ENCODE measurements around the gene SASS6. TPM values are rescaled to one million over a fixed set of nuclear protein-coding genes. Genes with fewer than 3 reads are reported as not detected.

Gene SASS6
- total RNA-seq, 2 donors from 2014 or later = 8.8 to 15.3 TPM

DNA sequence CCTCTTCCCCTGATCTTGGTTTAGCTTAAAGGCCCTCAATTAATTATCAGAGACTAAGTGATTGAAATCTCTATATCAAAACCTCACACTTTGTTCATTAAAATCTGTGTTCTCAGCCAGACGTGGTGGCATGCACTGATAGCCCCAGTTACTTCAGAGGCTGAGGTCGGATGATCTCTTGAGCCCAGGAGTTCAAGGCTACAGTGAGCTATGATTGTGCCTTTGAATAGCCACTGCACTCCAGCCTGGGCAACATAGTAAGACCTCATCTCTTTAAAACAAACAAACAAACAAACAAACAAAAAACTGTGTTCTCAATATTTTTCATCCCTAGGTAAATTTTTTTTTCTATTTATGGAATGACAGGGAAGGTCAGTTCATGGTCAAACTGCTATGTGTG, 18.9 kb upstream of the SASS6 start:
- peaks cover 31% of the 10 kb centered on the region for H3K36me3 ChIP-seq (ENCODE audit: control insufficient read depth, insufficient read depth, low read length)
- no peak for TF ChIP-seq CTCF (conservative IDR thresholded peaks at IDR 0.05)
- H3K4me1 ChIP-seq (ENCODE audit: control insufficient read depth, insufficient read depth, low read length) = no peaks in the 10 kb centered on the region
- Mint-ChIP-seq H3K9me3 (no peaks in the 10 kb centered on the region), H3K36me3 (ENCODE audit: low read depth) (peaks cover 10% of the 10 kb centered on the region), H3K4me3 (no peak overlapping the region), H3K27ac (no peak overlapping the region), H3K27me3 (ENCODE audit: insufficient read depth) (no peaks in the 10 kb centered on the region), H3K4me1 (peaks cover 1% of the 10 kb centered on the region)
- H3K9me3 ChIP-seq (ENCODE audit: control insufficient read depth, low read length) = no peaks in the 10 kb centered on the region
- DNase-seq = no peak
- 84 to 87% methylated on average over 2 of the region's 2 CpGs for WGBS, 2 experiments (ENCODE audit: insufficient coverage in 1 of 2, insufficient read length in 1 of 2)
- no peak overlapping the region for H3K9ac ChIP-seq (ENCODE audit: extremely low read depth, low read length, poor library complexity, severe bottlenecking)
- H3K27ac ChIP-seq (ENCODE audit: low read depth, low read length) = no peak overlapping the region
- H3K27me3 ChIP-seq (ENCODE audit: control insufficient read depth, insufficient read depth, low read length, poor library complexity, severe bottlenecking) = no peaks in the 10 kb centered on the region
- H3K4me3 ChIP-seq (ENCODE audit: low read length) = no peak overlapping the region

DNA sequence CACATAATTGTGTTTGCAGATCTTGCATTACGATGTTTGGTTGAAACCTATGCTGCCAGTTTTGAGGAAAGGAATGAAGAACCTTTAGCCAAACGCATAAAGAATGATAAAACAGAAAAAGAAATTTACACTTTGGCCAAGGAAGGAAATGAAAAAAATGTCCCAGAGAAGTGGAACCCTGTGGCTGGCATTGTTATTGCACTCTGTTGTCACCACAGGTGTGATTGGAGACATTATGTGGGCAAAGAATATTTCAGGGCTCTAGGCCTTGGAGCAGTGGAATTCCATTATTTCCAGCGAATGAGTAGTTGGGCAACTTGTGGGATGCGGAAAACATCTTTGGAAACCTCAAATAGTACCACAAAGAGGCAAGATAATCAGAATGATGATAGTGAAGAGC, 15.1 kb upstream of the SASS6 start:
- no peaks in the 10 kb centered on the region for H3K9me3 Mint-ChIP-seq
- peak; percentile 59 for DNase-seq

DNA sequence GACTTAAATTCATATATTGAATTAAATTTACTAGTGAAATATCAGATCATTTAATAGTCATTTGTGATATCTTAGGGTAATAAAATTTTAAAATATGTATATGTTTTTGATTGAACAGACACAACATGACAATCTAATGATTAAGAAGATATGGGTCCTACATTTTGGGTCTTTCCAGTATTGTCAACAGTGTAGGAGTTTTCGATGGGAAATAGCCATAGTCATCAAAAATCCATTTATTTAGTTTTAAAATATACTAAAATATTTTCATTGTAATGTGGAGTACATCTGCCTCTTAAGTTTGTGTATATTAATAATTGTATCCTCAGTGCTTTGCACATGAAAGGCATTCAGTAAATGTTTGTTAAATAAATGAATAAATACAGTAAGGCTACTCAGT, 14.2 kb upstream of the SASS6 start:
- Histone ChIP-seq H3K9me3 (ENCODE audit: control insufficient read depth, low read length) (no peaks in the 10 kb centered on the region), H3K4me1 (ENCODE audit: control insufficient read depth, insufficient read depth, low read length) (no peaks in the 10 kb centered on the region), H3K4me3 (ENCODE audit: low read length) (no peak overlapping the region), H3K9ac (ENCODE audit: extremely low read depth, low read length, poor library complexity, severe bottlenecking) (no peak overlapping the region), H3K27ac (ENCODE audit: low read depth, low read length) (no peak overlapping the region), H3K36me3 (ENCODE audit: control insufficient read depth, insufficient read depth, low read length) (peaks cover 66% of the 10 kb centered on the region), H3K27me3 (ENCODE audit: control insufficient read depth, insufficient read depth, low read length, poor library complexity, severe bottlenecking) (no peaks in the 10 kb centered on the region)
- no peak for DNase-seq
- Mint-ChIP-seq H3K27me3 (ENCODE audit: insufficient read depth) (no peaks in the 10 kb centered on the region), H3K36me3 (ENCODE audit: low read depth) (peaks cover 37% of the 10 kb centered on the region), H3K9me3 (no peaks in the 10 kb centered on the region), H3K27ac (no peak overlapping the region), H3K4me1 (peaks cover 1% of the 10 kb centered on the region), H3K4me3 (no peak overlapping the region)
- 100% methylated on average over 1 of the region's 1 CpG; no CpG with 5 or more reads in 1 of the 2 experiments for WGBS, 2 experiments (ENCODE audit: insufficient coverage in 1 of 2, insufficient read length in 1 of 2)
- no peak for TF ChIP-seq CTCF (conservative IDR thresholded peaks at IDR 0.05)

More for the DNA sequence above, 15.1 kb upstream of the SASS6 start:
- no peaks in the 10 kb centered on the region for H3K4me1 ChIP-seq (ENCODE audit: control insufficient read depth, insufficient read depth, low read length)
- no peak overlapping the region for H3K27ac Mint-ChIP-seq
- H3K9ac ChIP-seq (ENCODE audit: extremely low read depth, low read length, poor library complexity, severe bottlenecking) = no peak overlapping the region
- H3K4me3 Mint-ChIP-seq = no peak overlapping the region
- no peak overlapping the region for H3K27ac ChIP-seq (ENCODE audit: low read depth, low read length)
- H3K27me3 ChIP-seq (ENCODE audit: control insufficient read depth, insufficient read depth, low read length, poor library complexity, severe bottlenecking) = no peaks in the 10 kb centered on the region
- 85 to 100% methylated on average over 2 to 4 of the region's 4 CpGs for WGBS, 2 experiments (ENCODE audit: insufficient coverage in 1 of 2, insufficient read length in 1 of 2)
- H3K36me3 Mint-ChIP-seq (ENCODE audit: low read depth) = peaks cover 31% of the 10 kb centered on the region
- no peaks in the 10 kb centered on the region for H3K9me3 ChIP-seq (ENCODE audit: control insufficient read depth, low read length)
- TF ChIP-seq CTCF (conservative IDR thresholded peaks at IDR 0.05) = peak; percentile 46
- H3K4me1 Mint-ChIP-seq = peaks cover 1% of the 10 kb centered on the region
- H3K4me3 ChIP-seq (ENCODE audit: low read length) = no peak overlapping the region
- H3K36me3 ChIP-seq (ENCODE audit: control insufficient read depth, insufficient read depth, low read length) = peaks cover 64% of the 10 kb centered on the region
- no peaks in the 10 kb centered on the region for H3K27me3 Mint-ChIP-seq (ENCODE audit: insufficient read depth)

Measured in endodermal cell (in vitro differentiated cells).